NCI-H510A (cell line): ENCODE measurements around the gene IFT25.
A peak's percentile ranks its signal among the peaks of the same experiment; 100 is the strongest.
"Not testable (repeated sequence)": the region's sequence is repeated elsewhere in the genome, so short reads cannot be mapped to it uniquely, and the experiment has no call there.

Source experiments
- DNase-seq: peaks from one replicate; lab custom pipeline; 2025; lab: John Stamatoyannopoulos, UW

IFT25 gene

GRCh38 chr1:53945433-53946251, at the start of gene IFT25:
Gene IFT25 (minus strand): TSS chr1:53945699. CDS start chr1:53940082, 5,617 bp downstream.
- DNase-seq: peak; percentile 87

- not testable (repeated sequence) for DNase-seq
Observed at GRCh38 chr1:53994516-53994915, 49.0 kb upstream of the IFT25 start.

- DNase-seq: no peak
Observed at GRCh38 chr1:53992085-53992874, 46.8 kb upstream of the IFT25 start.

GRCh38 chr1:53987880-53988279, 42.4 kb upstream of the IFT25 start:
- DNase-seq: no peak

GRCh38 chr1:53986458-53986857, 41.0 kb upstream of the IFT25 start:
- DNase-seq: no peak

- no peak for DNase-seq
Observed at GRCh38 chr1:53984726-53985125, 39.2 kb upstream of the IFT25 start.

GRCh38 chr1:53982763-53983104, 37.2 kb upstream of the IFT25 start:
- no peak for DNase-seq

- no peak for DNase-seq
Observed at GRCh38 chr1:53982034-53982762, 36.7 kb upstream of the IFT25 start.

GRCh38 chr1:53981220-53981619, 35.7 kb upstream of the IFT25 start:
- DNase-seq: no peak

- no peak for DNase-seq
Observed at GRCh38 chr1:53979712-53980450, 34.4 kb upstream of the IFT25 start.

GRCh38 chr1:53975861-53976260, 30.4 kb upstream of the IFT25 start:
- DNase-seq: no peak

- DNase-seq: no peak
Observed at GRCh38 chr1:53971718-53972117, 26.2 kb upstream of the IFT25 start.

GRCh38 chr1:53969323-53969722, 23.8 kb upstream of the IFT25 start:
- DNase-seq: not testable (repeated sequence)

GRCh38 chr1:53968125-53968513, 22.6 kb upstream of the IFT25 start:
- no peak for DNase-seq

GRCh38 chr1:53967409-53968124, 22.1 kb upstream of the IFT25 start:
- DNase-seq: no peak

GRCh38 chr1:53966794-53967193, 21.3 kb upstream of the IFT25 start:
- no peak for DNase-seq

GRCh38 chr1:53964109-53964508, 18.6 kb upstream of the IFT25 start:
- DNase-seq: no peak

- DNase-seq: no peak
Observed at GRCh38 chr1:53963460-53963859, 18.0 kb upstream of the IFT25 start.

- DNase-seq: no peak
Observed at GRCh38 chr1:53962395-53962794, 16.9 kb upstream of the IFT25 start.

- no peak for DNase-seq
Observed at GRCh38 chr1:53959664-53960250, 14.3 kb upstream of the IFT25 start.
